Fibroblast of villous mesenchyme (primary cell): ENCODE results near the gene BTBD7. TPM values are rescaled to one million over a fixed set of nuclear protein-coding genes. Genes with fewer than 3 reads are reported as not detected.
A peak's percentile ranks its signal among the peaks of the same experiment; 100 is the strongest.
"Not testable (repeated sequence)": the region's sequence is repeated elsewhere in the genome, so short reads cannot be mapped to it uniquely, and the experiment has no call there.

Experiments used
- DNase-seq: peaks from one replicate; pipeline ENCODE4 v3.0.0-alpha.2; 2010; ENCODE audit warnings: low read depth
- H3K4me3 ChIP-seq: 2 replicates; pipeline ENCODE4 v1.5.1; 2011; ENCODE audit warnings: low read depth, mild to moderate bottlenecking, low read length
- CTCF ChIP-seq: IDR thresholded peaks from 2 replicates; pipeline ENCODE4 v1.5.1; 2012; ENCODE audit warnings: low read depth, mild to moderate bottlenecking, low read length; ENCODE audit not compliant: insufficient read depth
- total RNA-seq: library from RNA; depleted of rRNA; stranded (reverse); fragments of >200 nt; gene quantifications from 2 replicates; pipeline ENCODE4 v1.2.3, GENCODE V29; 2012

The BTBD7 gene
- 29.0 and 35.4 TPM in 2 replicates for total RNA-seq

GRCh38 chr14:93332853-93333630, at the start of gene BTBD7:
TSS of gene BTBD7 (minus strand) at chr14:93333036. CDS start at chr14:93296051, 36,985 bp downstream.
- DNase-seq, result peak; percentile 94
- peak; percentile 12 for TF ChIP-seq CTCF
- H3K4me3 ChIP-seq, result peak within 1 kb of the TSS; percentile 79

GRCh38 chr14:93381644-93382043, 48.8 kb upstream of the BTBD7 start:
- H3K4me3 ChIP-seq, result no peak overlapping the region
- no peak for DNase-seq
- TF ChIP-seq CTCF, result no peak

- H3K4me3 ChIP-seq, result no peak overlapping the region
- TF ChIP-seq CTCF, result no peak
- DNase-seq, result no peak
Observed at GRCh38 chr14:93379831-93380230, 47.0 kb upstream of the BTBD7 start.

GRCh38 chr14:93375673-93376156, 42.9 kb upstream of the BTBD7 start:
- no peak for TF ChIP-seq CTCF
- no peak for DNase-seq
- H3K4me3 ChIP-seq, result no peak overlapping the region

- H3K4me3 ChIP-seq, result no peak overlapping the region
- DNase-seq, result peak; percentile 8
- no peak for TF ChIP-seq CTCF
Observed at GRCh38 chr14:93369713-93370266, 37.0 kb upstream of the BTBD7 start.

- no peak for DNase-seq
- no peak overlapping the region for H3K4me3 ChIP-seq
- TF ChIP-seq CTCF, result no peak
Observed at GRCh38 chr14:93368996-93369712, 36.3 kb upstream of the BTBD7 start.

GRCh38 chr14:93354873-93355272, 22.0 kb upstream of the BTBD7 start:
- H3K4me3 ChIP-seq, DNase-seq: not testable (repeated sequence)
